B cell (primary cell): ENCODE measurements around the gene TMEM97. TPM values are rescaled to one million over a fixed set of nuclear protein-coding genes. Genes with fewer than 3 reads are reported as not detected.

Experiments
- ATAC-seq: fragments of 200-7000 bp; cut with Tn5 transposase; one replicate; pipeline ENCODE4 v1.10.0; 2021; ENCODE audit warnings: low read depth, mild to moderate bottlenecking, moderate number of reproducible peaks, moderate library complexity
- CTCF ChIA-PET: fragments of 350-600 bp; sonication (Branson Sonifier 250); formaldehyde crosslinking; loops from one replicate; lab custom pipeline; 2021; ENCODE audit warnings: antibody characterized with exemption, inconsistent platforms; lab: Charles Lee
- POLR2A ChIA-PET: fragments of 350-600 bp; sonication (Branson Sonifier 250); formaldehyde crosslinking; loops from one replicate; lab custom pipeline; 2021; ENCODE audit warnings: antibody characterized with exemption; lab: Charles Lee
- DNase-seq: peaks from one replicate; pipeline ENCODE4 v3.0.0; 2013
- H2AFZ ChIP-seq: 2 replicates; pipeline ENCODE4 v1.6.1; 2012; ENCODE audit warnings: mild to moderate bottlenecking, low read depth, low read length; ENCODE audit not compliant: insufficient read depth, poor library complexity, severe bottlenecking
- H3K27ac ChIP-seq, 2 donors: 1 replicate in 1 of 2; 2 replicates in 1 of 2; pipeline ENCODE4 v1.5.1; 2012 to 2013; ENCODE audit warnings: low read length in 2 of 2, mild to moderate bottlenecking in 2 of 2, moderate library complexity in 1 of 2
- H3K27me3 ChIP-seq, 4 experiments: fragments of 200-600 bp in 1 of 4; sonication (generic) in 1 of 4; replicated peaks in 1 of 4; 1 replicate in 2 of 4; 2 replicates in 2 of 4; pipeline versions ENCODE4 v1.6.1 to v1.7.0; 2013 to 2016; ENCODE audit warnings: low read length in 3 of 4, mild to moderate bottlenecking in 2 of 4, mixed read lengths in 1 of 4, moderate library complexity in 1 of 4; ENCODE audit not compliant: insufficient read depth in 4 of 4, control insufficient read depth in 3 of 4; ENCODE audit errors: control extremely low read depth in 1 of 4
- H3K36me3 ChIP-seq, 2 experiments: replicated peaks in 1 of 2; 1 replicate in 1 of 2; 2 replicates in 1 of 2; pipeline versions ENCODE4 v1.6.1 to v1.7.1; 2013; ENCODE audit warnings: low read length in 1 of 2; ENCODE audit not compliant: insufficient read depth in 2 of 2, control insufficient read depth in 1 of 2; ENCODE audit errors: control extremely low read depth in 1 of 2, extremely low read depth in 1 of 2
- H3K4me1 ChIP-seq, 2 donors: fragments of 200-600 bp in 1 of 2; sonication (generic) in 1 of 2; 1 replicate in 1 of 2; 2 replicates in 1 of 2; pipeline versions ENCODE4 v1.5.1 to v1.6.1; 2013 to 2017; ENCODE audit warnings: low read length in 2 of 2; ENCODE audit not compliant: control insufficient read depth in 2 of 2, insufficient read depth in 2 of 2
- H3K4me2 ChIP-seq: replicated peaks from 2 replicates; pipeline ENCODE3; 2012; ENCODE audit warnings: mild to moderate bottlenecking, low read depth, low read length; ENCODE audit not compliant: poor library complexity, severe bottlenecking
- H3K4me3 ChIP-seq, 5 experiments: fragments of 200-600 bp in 1 of 5; sonication (generic) in 1 of 5; 1 replicate in 3 of 5; 2 replicates in 2 of 5; pipeline versions ENCODE4 v1.5.1 to v1.7.0; 2011 to 2016; ENCODE audit warnings: low read length in 4 of 5, mild to moderate bottlenecking in 4 of 5, low read depth in 2 of 5, control low read depth in 1 of 5, moderate library complexity in 1 of 5; ENCODE audit not compliant: insufficient read depth in 1 of 5; ENCODE audit errors: control extremely low read depth in 1 of 5, extremely low read depth in 1 of 5
- H3K79me2 ChIP-seq: fragments of 200-600 bp; sonication (generic); one replicate; pipeline ENCODE4 v1.6.0; 2016; ENCODE audit warnings: low read length; ENCODE audit not compliant: control insufficient read depth, insufficient read depth
- H3K9ac ChIP-seq: fragments of 200-600 bp; sonication (generic); 2 replicates; pipeline ENCODE4 v1.6.1; 2017; ENCODE audit warnings: mild to moderate bottlenecking, low read length, moderate library complexity
- H3K9me3 ChIP-seq, 3 donors: one replicate each; pipeline versions ENCODE4 v1.6.1 to v1.7.1; 2013; ENCODE audit warnings: low read length in 2 of 3; ENCODE audit not compliant: control insufficient read depth in 2 of 3, insufficient read depth in 1 of 3; ENCODE audit errors: control extremely low read depth in 1 of 3
- H4K20me1 ChIP-seq: 2 replicates; pipeline ENCODE4 v1.6.0; 2012; ENCODE audit warnings: mild to moderate bottlenecking, low read length; ENCODE audit not compliant: insufficient read depth, control insufficient read depth, poor library complexity, severe bottlenecking
- H3K27ac Mint-ChIP-seq: one replicate; pipeline ENCODE4 v1.8.0; 2021; ENCODE audit warnings: mixed read lengths
- H3K27me3 Mint-ChIP-seq: one replicate; pipeline ENCODE4 v1.8.0; 2021; ENCODE audit warnings: mixed read lengths
- H3K4me1 Mint-ChIP-seq: one replicate; pipeline ENCODE4 v1.8.0; 2021; ENCODE audit warnings: mixed read lengths
- H3K4me3 Mint-ChIP-seq: one replicate; pipeline ENCODE4 v1.8.0; 2021; ENCODE audit warnings: mixed read lengths
- H3K9me3 Mint-ChIP-seq: one replicate; pipeline ENCODE4 v1.8.0; 2022; ENCODE audit warnings: mixed read lengths; ENCODE audit not compliant: insufficient read depth
- CTCF ChIP-seq: fragments of 200-600 bp; IDR thresholded peaks from one replicate; pipeline ENCODE4 v1.8.0; 2022; ENCODE audit warnings: antibody characterized with exemption, mild to moderate bottlenecking
- EZH2 ChIP-seq: IDR thresholded peaks from 2 replicates; pipeline ENCODE4 v1.6.1; 2012; ENCODE audit warnings: borderline replicate concordance, low read depth, mild to moderate bottlenecking, moderate library complexity, low read length; ENCODE audit not compliant: insufficient read depth, poor library complexity, severe bottlenecking
- WGBS: methylation state at CpG from one replicate; pipeline ENCODE4 v1.1.5; 2013; ENCODE audit warnings: missing lambda C conversion rate; ENCODE audit not compliant: insufficient coverage; 5-methylcytosine and 5-hydroxymethylcytosine counted together
- intact Hi-C: fragments of 100-400 bp; cut with micrococcal nuclease; formaldehyde crosslinking; loops from one replicate; pipeline ENCODE4 v1.10.0; 2022
- polyA plus RNA-seq: library from polyadenylated mRNA; depleted of rRNA; stranded (reverse); fragments of >200 nt; gene quantifications from 2 replicates; pipeline ENCODE4 v1.2.3, GENCODE V29; 2012
- total RNA-seq, 2 donors: library from RNA; stranded (reverse); fragments of 120-200 nt in 1 of 2; gene quantifications; 1 replicate in 1 of 2; 2 replicates in 1 of 2; pipeline versions ENCODE4 v1.2.3 to v1.2.4, GENCODE V29; 2013 to 2022

TMEM97 gene
- total and polyA plus RNA-seq, 2 donors (not counting 1 experiment from before 2014, with no cell fraction given), result 1.6 to 6.4 TPM

- Histone ChIP-seq H3K79me2 (peaks cover 12% of the 10 kb centered on the region), H3K9ac (no peak overlapping the region), H3K27me3 (no peaks in the 10 kb centered on the region), H4K20me1 (no peaks in the 10 kb centered on the region), H3K36me3 (peaks cover 0 to 83% of the 10 kb centered on the region in 2 experiments), H3K4me1 (no peaks in the 10 kb centered on the region), H3K4me3 (no peak overlapping the region), H2AFZ (no peak overlapping the region), H3K27ac (no peak overlapping the region), H3K9me3 (no peaks in the 10 kb centered on the region), H3K4me2 (no peak overlapping the region)
- no peak overlapping the region for H3K4me3 Mint-ChIP-seq
- H3K4me1 Mint-ChIP-seq, result no peaks in the 10 kb centered on the region
- no peak for ATAC-seq
- intact Hi-C loops, result no loop called here
- CTCF ChIA-PET, result no interaction called here
- WGBS, result over 99% methylated on average over 19 of the region's 19 CpGs
- no peak for DNase-seq
- no peaks in the 10 kb centered on the region for H3K9me3 Mint-ChIP-seq
- no peaks in the 10 kb centered on the region for H3K27me3 Mint-ChIP-seq
- POLR2A ChIA-PET, result no interaction called here
- H3K27ac Mint-ChIP-seq, result no peak overlapping the region
- TF ChIP-seq CTCF, result no peak
- no peak for TF ChIP-seq EZH2
These were observed 25.5 kb downstream of the TMEM97 start for GRCh38 chr17:28344435-28344901.

GRCh38 chr17:28345419-28346198, 26.6 kb downstream of the TMEM97 start:
- H3K4me1 ChIP-seq, result no peaks in the 10 kb centered on the region
- 89% methylated on average over 11 of the region's 13 CpGs for WGBS
- DNase-seq, result no peak
- H3K9ac ChIP-seq, result no peak overlapping the region
- H3K4me2 ChIP-seq, result no peak overlapping the region
- H3K9me3 ChIP-seq, result no peaks in the 10 kb centered on the region
- H3K79me2 ChIP-seq, result peaks cover 3% of the 10 kb centered on the region
- no peak overlapping the region for H3K4me3 ChIP-seq
- H3K27ac ChIP-seq, result no peak overlapping the region
- H4K20me1 ChIP-seq, result no peaks in the 10 kb centered on the region
- intact Hi-C loops, result no loop called here
- Mint-ChIP-seq H3K27ac (no peak overlapping the region), H3K4me1 (no peaks in the 10 kb centered on the region), H3K27me3 (no peaks in the 10 kb centered on the region), H3K9me3 (no peaks in the 10 kb centered on the region), H3K4me3 (no peak overlapping the region)
- TF ChIP-seq CTCF (no peak), EZH2 (no peak)
- H3K27me3 ChIP-seq, result no peaks in the 10 kb centered on the region
- peaks cover 0 to 86% of the 10 kb centered on the region in 2 experiments for H3K36me3 ChIP-seq
- POLR2A ChIA-PET, result no interaction called here
- no peak for ATAC-seq
- no peak overlapping the region for H2AFZ ChIP-seq
- CTCF ChIA-PET, result no interaction called here
